Mammary epithelial cell (primary cell): Measurements from ENCODE around the gene ANKRD6.

ENCODE experiments used
- EZH2 ChIP-seq: IDR thresholded peaks from 2 replicates; pipeline ENCODE4 v1.6.1; 2012; ENCODE audit warnings: low read length, inconsistent platforms, borderline replicate concordance
- TF ChIP-seq, protein P1 (sequence below), 2 donors: IDR thresholded peaks in 1 of 2; conservative IDR thresholded peaks in 1 of 2; 2 replicates each; pipeline ENCODE4 v1.5.1; 2011 to 2012; ENCODE audit warnings: inconsistent platforms in 2 of 2, low read length in 2 of 2, mild to moderate bottlenecking in 2 of 2, control low read depth in 1 of 2, low read depth in 1 of 2; ENCODE audit not compliant: insufficient read depth in 1 of 2; ENCODE audit errors: extremely low read depth in 1 of 2

DNA sequence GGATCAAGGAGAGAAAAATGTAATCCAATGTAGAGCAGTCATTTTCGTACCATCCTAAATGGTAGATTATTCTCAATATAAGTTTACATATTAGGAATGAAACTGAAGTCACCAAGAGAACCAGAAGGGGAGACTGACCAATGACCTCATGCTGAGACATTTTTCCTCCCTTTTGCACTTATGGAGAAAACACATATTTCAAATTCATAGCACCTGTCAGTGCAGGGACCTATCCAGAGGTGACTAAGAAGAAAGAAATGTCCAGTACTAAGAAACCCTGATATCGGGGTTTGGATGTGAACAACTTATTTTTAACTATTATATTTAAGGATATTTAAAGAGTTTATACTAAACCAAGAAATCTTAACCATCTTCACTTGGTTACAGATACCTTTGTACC, 222.2 kb downstream of the ANKRD6 start:
- TF ChIP-seq, protein P1, sequence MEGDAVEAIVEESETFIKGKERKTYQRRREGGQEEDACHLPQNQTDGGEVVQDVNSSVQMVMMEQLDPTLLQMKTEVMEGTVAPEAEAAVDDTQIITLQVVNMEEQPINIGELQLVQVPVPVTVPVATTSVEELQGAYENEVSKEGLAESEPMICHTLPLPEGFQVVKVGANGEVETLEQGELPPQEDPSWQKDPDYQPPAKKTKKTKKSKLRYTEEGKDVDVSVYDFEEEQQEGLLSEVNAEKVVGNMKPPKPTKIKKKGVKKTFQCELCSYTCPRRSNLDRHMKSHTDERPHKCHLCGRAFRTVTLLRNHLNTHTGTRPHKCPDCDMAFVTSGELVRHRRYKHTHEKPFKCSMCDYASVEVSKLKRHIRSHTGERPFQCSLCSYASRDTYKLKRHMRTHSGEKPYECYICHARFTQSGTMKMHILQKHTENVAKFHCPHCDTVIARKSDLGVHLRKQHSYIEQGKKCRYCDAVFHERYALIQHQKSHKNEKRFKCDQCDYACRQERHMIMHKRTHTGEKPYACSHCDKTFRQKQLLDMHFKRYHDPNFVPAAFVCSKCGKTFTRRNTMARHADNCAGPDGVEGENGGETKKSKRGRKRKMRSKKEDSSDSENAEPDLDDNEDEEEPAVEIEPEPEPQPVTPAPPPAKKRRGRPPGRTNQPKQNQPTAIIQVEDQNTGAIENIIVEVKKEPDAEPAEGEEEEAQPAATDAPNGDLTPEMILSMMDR (conservative IDR thresholded peaks at IDR 0.05 in 1 of 2, IDR thresholded peaks at IDR 0.05 in 1 of 2; ENCODE audit: extremely low read depth in 1 of 2, insufficient read depth in 1 of 2, low read depth in 1 of 2, low read length in 2 of 2): no peak
- TF ChIP-seq EZH2: no peak
